GM18498 (cell line): ENCODE results near the gene ANKRD12.
"Not testable (repeated sequence)": the region's sequence is repeated elsewhere in the genome, so short reads cannot be mapped to it uniquely, and the experiment has no call there.

ENCODE experiments used
- ATAC-seq: cut with Tn5 transposase; IDR thresholded peaks from one replicate; pipeline ENCODE4 v1.9.1; 2021; ENCODE audit warnings: mild to moderate bottlenecking, moderate library complexity; ENCODE audit not compliant: unreplicated experiment

The ANKRD12 gene

DNA sequence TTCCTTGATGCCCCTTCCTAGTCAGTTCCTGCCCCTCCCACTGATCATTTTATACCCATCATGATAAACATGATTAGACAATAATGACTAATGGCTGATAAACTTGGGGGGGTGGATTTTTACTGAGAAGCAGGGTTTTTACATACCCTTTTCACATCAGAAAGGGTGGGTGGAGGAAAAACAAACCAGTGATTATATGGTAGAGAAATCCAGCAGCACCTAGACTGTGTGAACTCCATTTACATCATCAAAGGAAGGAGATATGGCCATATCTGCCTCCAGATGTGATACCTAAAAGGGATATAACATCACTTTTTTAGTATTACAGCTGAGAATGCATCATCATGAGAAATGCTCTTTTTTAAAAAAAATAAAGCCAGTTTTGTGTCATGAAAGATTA lies 89.9 kb downstream of the ANKRD12 start:
- ATAC-seq = no peak

DNA sequence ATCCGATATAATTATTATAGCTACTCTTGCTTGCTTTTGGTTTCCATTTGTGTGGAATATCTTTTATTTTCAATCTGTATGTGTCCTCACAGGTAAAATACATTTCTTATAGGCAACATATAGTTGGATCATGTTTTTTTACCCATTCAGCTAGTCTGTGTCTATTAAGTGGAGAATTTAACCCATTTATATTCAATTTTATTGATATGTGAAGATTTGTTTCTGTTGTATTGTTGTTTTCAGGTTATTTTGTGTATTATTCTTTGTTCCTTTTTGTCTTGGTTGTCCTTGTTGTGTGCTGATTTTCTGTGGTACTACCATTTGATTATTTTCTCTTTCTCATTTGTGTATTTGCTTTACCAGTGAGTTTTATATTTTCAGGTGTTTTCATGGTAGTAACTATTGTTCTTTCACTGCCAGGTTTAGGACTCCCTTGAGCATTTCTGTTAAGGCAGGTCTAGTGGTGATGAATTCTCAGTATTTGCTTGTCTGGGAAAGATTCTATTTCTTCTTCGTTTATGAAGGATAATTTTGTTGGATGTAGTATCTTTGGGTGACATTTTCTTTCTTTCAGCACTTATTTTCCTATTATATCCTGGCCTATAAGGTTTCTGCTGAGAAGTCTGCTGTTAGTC lies 95.4 kb downstream of the ANKRD12 start:
- no peak for ATAC-seq

DNA sequence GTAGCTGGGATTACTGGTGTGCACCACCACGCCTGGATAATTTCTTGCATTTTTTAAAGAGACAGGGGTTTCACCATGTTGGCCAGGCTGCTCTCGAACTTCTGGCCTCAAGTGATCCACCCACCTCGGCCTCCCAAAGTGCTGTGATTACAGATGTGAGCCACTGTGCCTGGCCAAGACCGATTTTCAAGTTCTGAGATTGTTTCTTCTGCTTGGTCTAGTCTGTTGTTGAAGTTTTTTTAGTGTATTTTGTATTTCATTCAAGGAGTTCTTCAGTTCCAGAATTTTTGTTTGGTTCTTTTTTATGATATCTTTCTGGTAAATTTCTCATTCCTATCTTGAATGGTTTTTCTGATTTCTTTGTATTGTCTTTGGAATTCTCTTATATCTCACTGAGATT lies 96.4 kb downstream of the ANKRD12 start:
- ATAC-seq = no peak

DNA sequence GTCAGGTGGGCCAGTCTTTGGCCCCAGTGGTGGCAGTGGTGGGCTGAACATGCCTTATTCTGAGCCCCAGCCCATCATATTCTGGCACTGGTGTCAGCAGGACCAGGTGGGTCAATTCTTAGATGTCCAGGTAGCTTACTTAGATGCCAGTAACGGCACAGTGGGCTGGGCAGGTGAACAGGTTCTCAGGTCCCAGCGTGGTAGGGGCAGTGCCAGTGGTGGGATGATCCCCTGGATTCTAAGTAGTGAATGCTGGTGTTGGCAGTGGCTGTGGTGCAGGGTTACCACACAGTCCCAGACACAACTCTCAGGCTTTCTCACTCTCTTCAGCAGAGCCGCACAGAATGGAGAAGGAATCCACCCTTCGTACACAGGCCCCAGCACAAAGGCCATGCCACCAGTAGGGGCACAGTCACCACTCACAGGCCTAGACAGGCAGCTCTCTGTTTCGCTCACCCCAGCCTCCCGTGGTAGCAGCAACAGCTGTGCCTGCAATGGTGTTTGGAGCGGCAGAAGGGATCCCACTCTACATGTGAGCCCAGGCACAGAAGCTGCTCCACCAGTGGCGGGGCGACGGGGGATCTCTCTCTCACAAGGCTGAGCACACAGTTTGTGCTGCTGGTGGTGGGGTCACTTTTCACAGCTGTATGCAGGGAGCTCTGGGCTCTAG lies 97.3 kb downstream of the ANKRD12 start:
- no peak for ATAC-seq

DNA sequence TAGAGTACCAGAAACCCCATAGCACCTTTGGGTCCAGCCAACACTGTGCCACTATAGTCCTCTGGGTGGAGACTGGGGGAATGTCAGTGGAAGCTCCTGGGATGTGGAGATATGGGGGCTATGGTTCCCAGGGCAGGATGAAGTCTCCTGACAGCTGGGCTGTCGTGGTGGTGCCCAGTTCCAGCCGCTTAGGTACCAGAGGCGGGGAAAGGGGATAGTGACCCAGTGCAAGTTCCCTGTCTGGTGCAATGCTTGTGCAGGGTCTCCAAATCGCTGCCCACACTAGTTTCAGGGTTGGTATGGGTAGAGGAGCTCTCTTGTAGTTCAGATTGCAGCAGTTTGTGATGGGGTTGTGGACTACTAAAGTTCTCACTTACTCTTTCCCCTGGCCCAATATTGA lies 97.9 kb downstream of the ANKRD12 start:
- no peak for ATAC-seq

DNA sequence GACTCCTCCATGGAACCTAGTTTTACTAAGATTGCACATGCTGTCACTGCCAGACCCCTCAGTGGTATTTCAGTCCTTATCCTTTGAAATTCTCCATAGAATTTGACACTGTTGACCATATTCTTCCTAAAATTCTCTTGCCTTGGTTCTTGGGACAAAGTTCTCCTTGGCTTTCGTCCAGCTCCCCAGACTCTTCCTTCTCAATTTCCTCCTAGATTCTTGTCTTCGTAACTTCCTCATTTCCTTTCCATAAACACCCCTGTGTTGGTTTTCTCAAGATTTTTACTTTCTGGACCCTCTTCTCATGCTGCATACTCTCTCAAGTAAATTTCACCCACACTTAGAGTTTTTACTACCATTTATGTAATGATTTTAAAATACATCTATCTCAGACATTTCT lies 101.4 kb downstream of the ANKRD12 start:
- no peak for ATAC-seq

DNA sequence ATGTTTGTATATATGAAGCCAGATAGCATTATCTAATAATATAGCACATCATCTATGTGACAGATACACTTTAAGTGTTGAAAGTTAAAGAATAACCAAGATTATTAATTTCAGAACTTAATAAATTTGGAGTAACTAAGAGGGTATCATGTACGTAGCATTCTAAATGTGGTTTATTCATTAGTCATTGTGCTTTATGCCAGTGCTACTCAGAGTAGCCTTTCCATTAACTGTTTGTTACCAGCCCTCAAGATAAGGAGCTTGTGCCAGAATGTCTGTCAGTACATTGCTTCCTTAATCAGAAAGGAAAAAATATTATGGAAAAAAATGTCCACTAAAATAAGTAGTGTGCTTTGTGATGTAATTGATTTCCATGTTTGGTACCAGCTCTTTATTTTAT lies 103.1 kb downstream of the ANKRD12 start:
- ATAC-seq = no peak

DNA sequence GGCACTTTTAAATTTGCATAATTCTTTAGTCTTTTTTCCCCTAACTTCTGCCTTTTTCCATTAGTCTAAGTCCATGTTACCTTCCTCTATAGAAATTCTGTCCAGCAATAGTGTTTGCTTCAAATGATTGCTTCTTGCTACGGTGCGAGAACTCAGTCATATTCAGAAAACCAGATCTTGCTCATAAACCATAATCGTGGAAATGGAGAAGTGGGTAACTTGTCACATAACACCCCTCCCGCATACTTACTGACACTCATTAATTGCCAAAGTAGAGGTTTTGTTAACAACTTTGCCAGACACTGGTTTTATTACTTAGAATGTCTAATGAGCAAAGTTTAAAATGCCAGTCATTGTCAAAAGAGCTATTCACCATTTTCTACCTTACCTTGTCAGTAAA lies 103.7 kb downstream of the ANKRD12 start:
- ATAC-seq = no peak

DNA sequence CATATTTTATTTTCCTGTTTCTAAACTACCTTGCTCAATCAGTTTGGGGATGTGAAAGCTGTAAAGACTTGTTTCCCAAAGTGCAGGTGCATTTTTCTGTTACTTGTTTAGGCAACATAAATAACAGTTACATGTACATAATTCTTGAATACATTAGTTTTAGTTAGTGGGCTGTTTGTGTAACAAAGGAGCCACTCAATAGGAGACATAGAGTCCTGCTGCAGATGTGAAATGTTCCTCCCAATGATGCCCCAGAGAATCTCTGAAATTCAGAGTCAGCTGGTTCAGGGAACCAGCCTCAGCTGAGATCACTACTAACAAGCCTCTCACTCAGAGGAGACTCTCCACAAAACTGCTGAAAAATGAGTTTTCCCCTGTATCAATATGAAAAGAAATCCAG lies 106.4 kb downstream of the ANKRD12 start:
- ATAC-seq = no peak

DNA sequence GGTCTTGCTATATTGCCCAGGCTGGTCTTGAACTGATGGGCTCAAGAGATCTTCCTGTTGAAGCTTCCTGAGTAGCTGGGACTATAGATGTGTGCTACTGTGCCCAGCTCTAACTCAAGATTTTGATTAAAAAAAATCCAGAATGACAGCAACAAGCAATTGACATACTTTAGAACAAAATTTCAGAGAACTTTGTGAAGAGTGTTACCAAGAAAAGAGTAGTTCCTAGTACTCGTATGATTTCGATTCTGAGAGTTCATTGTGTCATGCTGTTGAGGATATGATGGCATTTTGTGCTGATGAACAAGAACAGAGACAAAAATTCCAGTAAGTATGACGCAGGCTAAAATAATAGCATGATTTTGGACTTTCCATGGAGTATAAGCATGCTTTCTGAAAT lies 107.8 kb downstream of the ANKRD12 start:
- no peak for ATAC-seq

DNA sequence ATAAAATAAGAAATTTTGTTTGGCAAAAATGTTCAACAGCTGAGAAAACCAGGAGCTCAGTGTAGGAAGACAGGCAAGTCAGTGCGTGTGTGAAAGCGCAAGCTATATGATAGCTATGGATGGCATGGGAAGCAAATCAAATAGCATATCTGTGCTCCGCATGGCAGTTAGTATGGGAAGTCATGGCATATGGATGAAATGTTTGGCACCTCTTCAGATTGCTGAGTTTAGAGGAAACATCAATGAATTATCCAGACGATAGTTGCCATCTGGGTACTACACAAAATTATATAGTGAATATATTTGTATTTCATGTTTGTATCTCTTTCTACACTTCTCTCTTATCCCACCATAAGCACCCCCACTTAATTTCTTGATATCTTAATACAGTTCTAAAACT lies 112.1 kb downstream of the ANKRD12 start:
- ATAC-seq = no peak

DNA sequence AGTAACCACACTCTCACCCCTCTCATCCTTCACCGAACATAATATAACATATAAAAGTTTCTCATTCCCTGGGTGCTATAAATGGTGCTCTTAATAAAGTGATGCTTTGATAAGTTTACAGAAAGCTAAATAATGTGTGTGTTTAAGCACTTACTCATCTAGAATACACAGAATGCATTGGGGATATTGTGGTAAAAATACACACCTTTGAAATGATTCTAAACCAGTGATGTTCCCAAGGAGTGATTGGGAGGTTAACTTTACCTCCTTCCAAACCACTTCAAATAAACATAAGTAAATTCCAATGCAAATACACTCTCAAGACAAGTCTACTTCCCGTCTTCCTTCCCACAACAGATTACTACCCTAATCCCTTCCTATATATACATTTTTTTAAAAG lies 112.7 kb downstream of the ANKRD12 start:
- ATAC-seq = no peak

DNA sequence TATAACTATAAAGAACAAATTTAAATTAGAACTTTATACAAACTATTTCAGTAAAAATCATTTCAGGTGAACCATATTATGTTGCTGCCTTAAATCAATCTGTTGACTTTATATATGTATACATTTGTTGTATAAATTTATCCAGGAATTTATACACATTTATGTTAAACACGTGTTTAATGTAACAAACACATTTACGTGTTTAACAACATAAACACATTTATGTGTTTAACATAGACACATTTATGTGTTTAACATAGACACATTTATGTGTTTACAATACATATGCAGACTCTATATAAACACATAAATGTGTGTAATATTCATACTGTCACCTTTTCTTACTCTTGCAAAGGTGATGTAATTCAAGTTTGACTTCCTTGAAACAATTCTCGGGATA lies 122.6 kb downstream of the ANKRD12 start:
- ATAC-seq = no peak

DNA sequence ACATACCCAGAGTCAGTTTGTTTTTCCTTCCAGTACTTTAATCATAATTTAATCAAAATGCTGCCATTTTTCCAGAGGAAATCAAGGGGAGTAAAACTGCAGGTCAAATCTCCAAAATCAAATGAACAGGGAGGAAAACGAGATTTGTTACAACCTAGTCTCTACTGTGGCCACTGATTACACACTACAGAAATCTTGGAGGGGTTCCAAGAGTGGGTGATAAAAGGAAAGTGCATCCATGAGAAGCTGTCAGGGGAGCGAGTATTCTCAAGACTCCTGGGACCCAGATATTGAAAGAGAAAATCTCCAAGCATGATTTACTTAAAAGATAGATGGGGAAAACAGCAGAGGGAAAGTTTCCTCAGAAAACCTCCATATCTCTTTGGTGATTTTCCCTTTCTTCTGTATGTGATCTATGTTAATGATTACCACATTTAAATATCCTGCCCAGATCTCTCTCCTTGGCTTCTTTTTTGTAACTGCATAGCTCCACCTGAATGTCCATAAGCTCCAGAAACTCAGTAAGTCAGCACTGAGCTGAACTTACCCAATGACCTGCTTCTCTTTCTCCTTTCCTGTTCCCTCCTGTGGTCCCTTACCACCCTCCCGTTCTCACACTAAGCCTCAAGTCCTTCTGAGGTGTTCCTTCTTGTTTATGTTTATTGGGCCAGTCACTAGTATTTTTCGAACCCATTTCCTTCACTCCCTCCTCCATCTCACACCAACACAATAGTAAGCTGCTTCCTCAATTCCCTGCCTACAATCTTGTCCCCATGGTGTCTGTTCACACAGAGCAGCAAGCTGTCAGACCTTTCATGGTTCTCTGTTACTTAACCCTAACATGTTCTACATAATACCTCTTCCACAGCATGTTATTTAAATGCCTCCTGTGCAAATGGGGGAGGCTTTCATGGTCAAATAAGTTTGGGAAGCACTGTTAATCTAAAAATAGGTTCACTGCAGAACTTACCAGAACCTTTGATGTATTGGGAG lies 124.1 kb downstream of the ANKRD12 start:
- no peak for ATAC-seq

DNA sequence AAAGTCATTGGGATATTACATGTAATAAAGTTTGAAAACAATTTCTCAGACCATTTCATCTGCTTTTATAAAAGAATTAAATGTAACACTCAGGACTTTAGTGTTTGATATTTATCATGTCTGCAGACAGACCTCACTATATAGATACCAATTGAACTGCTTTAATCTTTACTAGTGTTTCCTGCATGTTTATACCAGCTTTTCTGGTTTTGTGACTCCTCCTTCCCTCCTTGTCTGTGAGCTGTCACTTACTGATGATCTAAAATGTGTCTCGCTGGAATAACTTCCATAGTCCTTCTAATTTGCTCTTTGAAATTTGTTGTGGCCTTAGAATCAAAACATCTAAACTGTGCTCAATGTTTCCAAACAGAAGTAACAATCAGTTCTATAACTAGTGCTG lies 126.7 kb downstream of the ANKRD12 start:
- ATAC-seq = no peak

DNA sequence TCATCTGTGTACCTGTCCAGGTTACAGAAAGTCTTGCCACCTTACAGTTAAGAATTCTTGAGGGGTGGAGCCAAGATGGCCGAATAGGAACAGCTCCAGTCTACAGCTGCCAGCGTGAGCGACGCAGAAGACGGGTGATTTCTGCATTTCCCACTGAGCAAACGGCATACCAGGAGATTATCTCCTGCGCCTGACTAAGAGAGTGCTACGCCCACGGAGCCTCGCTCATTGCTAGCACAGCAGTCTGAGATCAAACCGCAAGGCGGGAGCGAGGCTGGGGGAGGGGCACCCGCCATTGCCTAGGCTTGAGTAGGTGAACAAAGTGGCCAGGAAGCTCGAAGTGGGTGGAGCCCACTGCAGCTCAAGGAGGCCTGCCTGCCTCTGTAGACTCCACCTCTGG lies 128.2 kb downstream of the ANKRD12 start:
- not testable (repeated sequence) for ATAC-seq

DNA sequence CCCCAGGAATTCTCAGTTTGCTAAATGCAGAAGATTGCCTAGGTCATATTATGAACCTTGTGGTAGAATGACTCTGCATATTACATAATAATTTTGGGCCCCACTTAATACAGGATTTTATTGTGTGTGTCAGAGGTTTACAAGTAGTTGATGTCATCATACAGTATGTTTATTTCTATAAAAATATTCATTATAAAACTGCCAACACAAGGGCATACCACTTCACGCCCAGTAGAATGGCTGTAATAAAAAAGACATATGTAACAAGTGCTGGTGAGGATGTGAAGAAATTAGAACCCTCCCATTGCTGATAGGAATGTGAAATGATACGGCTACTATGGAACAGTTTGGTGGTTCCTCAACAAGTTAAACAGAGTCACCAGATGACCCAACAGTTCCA lies 136.6 kb downstream of the ANKRD12 start:
- ATAC-seq = no peak

DNA sequence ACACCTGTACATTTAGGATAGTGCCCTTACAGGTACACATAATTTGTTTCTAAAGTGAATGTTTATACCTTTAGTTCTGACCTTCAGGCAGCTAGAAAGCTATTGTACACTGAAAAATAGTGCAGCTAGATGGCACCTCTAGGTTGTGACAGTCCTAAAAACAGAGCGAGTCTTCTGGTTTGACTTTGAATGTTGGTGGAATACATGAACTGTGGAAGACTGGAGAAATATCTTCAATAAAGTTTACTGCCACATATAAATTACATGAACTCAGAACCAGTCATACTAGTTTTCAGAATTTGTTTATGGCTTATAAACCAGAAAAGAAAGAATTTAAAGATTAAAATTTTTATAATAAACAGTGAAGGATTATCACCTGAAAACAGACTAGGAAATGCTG lies 139.3 kb downstream of the ANKRD12 start:
- ATAC-seq = no peak

DNA sequence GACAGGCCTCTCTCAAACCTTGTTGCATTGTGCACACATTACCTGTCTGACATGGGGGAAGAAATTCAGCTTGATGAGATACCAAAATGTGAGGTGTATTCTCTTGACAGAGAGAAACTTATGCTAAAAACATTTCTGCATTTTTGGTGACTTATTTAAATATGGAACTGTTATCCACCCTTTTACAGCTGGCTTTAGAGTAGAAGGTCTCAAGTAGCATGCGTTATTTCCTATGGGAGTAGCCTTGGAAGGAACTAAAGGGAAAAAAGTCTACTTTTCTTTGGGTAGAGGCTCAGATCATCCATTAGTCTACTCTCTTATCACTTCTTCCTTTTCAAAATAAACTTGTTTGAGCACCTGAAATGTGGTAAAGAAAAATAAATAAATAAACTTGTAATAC lies 141.4 kb downstream of the ANKRD12 start:
- ATAC-seq = no peak

DNA sequence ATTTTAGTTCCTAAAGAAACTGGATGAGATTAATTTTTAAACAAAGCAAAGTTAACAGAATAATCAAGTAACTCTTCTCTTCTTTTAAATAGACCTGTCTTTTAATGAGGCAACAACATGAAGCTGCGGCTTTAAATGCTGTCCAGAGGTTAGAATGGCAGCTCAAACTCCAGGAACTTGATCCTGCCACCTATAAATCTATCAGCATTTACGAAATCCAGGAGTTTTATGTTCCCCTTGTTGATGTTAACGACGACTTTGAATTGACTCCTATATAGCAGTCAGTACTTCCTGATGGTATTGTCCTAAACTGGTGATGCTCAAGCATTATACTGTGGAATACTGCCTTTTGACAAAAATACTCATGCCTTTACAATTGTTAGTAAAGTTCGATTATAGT lies 144.3 kb downstream of the ANKRD12 start:
- no peak for ATAC-seq

DNA sequence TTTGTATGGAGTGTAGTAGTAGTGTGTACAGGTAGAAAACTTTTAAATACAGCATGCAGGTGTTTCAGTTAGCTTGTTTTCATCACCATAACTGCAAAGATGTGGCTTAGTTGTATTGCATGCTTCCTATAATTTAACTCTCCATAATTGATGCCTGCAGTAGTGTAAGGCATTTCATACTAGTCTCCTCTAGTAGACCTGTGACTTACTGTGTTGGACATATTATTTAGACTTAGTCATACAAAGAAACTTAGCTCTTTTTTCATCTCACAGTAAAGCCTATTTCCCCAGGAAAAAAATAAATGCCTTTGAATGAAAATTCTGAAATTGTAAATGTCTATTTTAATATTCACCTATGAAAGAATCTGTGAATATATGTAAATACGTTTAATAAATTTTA lies 145.2 kb downstream of the ANKRD12 start:
- ATAC-seq = no peak

DNA sequence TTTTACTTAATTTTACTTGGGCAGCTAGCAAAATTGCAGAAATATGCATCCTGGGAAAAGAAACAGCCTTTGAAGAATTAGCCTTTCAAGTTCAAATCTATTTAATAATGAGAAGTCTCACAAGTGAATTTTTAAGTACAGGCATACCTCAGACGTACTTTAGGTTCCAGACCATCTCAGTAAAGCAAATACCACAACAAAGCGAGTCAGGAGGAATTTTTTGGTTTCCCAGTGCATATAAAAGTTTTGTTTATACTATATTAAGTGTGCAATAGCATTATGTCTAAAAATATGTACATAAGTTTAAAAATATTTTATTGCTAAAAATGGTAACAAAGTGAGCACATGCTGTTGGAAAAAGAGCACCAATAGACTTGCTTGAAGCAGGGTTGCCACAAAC lies 147.2 kb downstream of the ANKRD12 start:
- no peak for ATAC-seq
